ENCODE data around the gene GLYR1.

GLYR1 gene

GRCh38 chr16:4862639-4863038 is 15.6 kb upstream of the GLYR1 start:
- WGBS: 96% methylated on average over 4 of the region's 5 CpGs

GRCh38 chr16:4860727-4861342 is 13.7 kb upstream of the GLYR1 start:
- H4K91ac ChIP-seq (ENCODE audit: low read length): no peak overlapping the region
- no peak overlapping the region for H2BK15ac ChIP-seq (ENCODE audit: low read depth, poor library complexity, severe bottlenecking)
- no peaks in the 10 kb centered on the region for H3K27me3 ChIP-seq (ENCODE audit: control insufficient read depth in 1 of 2, insufficient read depth in 1 of 2, low read length in 2 of 2)
- no peak overlapping the region for H3K4me3 ChIP-seq (ENCODE audit: insufficient read depth in 1 of 2, low read depth in 1 of 2, low read length in 2 of 2)
- 96% methylated on average over 14 of the region's 14 CpGs for WGBS
- H3K4me2 ChIP-seq (ENCODE audit: low read length, poor library complexity, severe bottlenecking): no peak overlapping the region
- H2BK5ac ChIP-seq (ENCODE audit: low read depth, low read length, poor library complexity, severe bottlenecking): no peak overlapping the region
- H2AFZ ChIP-seq (ENCODE audit: low read depth, low read length): no peak overlapping the region
- peaks cover 5% of the 10 kb centered on the region for H3K79me1 ChIP-seq (replicated peaks; ENCODE audit: low read length, poor library complexity, severe bottlenecking)
- no peak overlapping the region for H3K14ac ChIP-seq (ENCODE audit: low read length in 2 of 2)
- H3K9ac ChIP-seq (ENCODE audit: low read length): no peak overlapping the region
- DNase-seq: no peak
- no peak overlapping the region for H3K27ac ChIP-seq (ENCODE audit: low read length, poor library complexity, severe bottlenecking)
- peaks cover 28 to 86% of the 10 kb centered on the region in 2 experiments for H3K36me3 ChIP-seq (ENCODE audit: control insufficient read depth in 1 of 2, insufficient read depth in 2 of 2, low read depth in 1 of 2, low read length in 2 of 2)
- H3K9me3 ChIP-seq (ENCODE audit: control insufficient read depth, low read length): no peaks in the 10 kb centered on the region
- no peak overlapping the region for H2BK12ac ChIP-seq (ENCODE audit: low read length in 2 of 2)
- no peak overlapping the region for H3K23ac ChIP-seq (ENCODE audit: low read length in 2 of 2)
- no peak overlapping the region for H3K18ac ChIP-seq (ENCODE audit: low read depth in 1 of 2, low read length in 2 of 2)
- peaks cover 24% of the 10 kb centered on the region for H3K4me1 ChIP-seq (ENCODE audit: control insufficient read depth, insufficient read depth, low read depth, low read length)
- no peak overlapping the region for H2BK120ac ChIP-seq (ENCODE audit: low read depth, low read length)
- H4K8ac ChIP-seq (ENCODE audit: low read length): no peak overlapping the region
- no peak overlapping the region for H2AK5ac ChIP-seq (ENCODE audit: low read length, severe bottlenecking)
- no peak overlapping the region for H3K4ac ChIP-seq (ENCODE audit: low read depth in 1 of 2, low read length in 2 of 2)

More at GRCh38 chr16:4862639-4863038, 15.6 kb upstream of the GLYR1 start:
- peaks cover 36% of the 10 kb centered on the region for H3K4me1 ChIP-seq (ENCODE audit: control insufficient read depth, insufficient read depth, low read depth, low read length)
- no peak overlapping the region for H2AFZ ChIP-seq (ENCODE audit: low read depth, low read length)
- no peak overlapping the region for H3K23ac ChIP-seq (ENCODE audit: low read length in 2 of 2)
- H3K27ac ChIP-seq (ENCODE audit: low read length, poor library complexity, severe bottlenecking): no peak overlapping the region
- no peak overlapping the region for H2BK15ac ChIP-seq (ENCODE audit: low read depth, poor library complexity, severe bottlenecking)
- no peak overlapping the region for H4K91ac ChIP-seq (ENCODE audit: low read length)
- H2BK5ac ChIP-seq (ENCODE audit: low read depth, low read length, poor library complexity, severe bottlenecking): no peak overlapping the region
- no peak overlapping the region for H3K4ac ChIP-seq (ENCODE audit: low read depth in 1 of 2, low read length in 2 of 2)
- no peak overlapping the region for H3K4me2 ChIP-seq (ENCODE audit: low read length, poor library complexity, severe bottlenecking)
- H3K79me1 ChIP-seq (replicated peaks; ENCODE audit: low read length, poor library complexity, severe bottlenecking): peaks cover 3% of the 10 kb centered on the region
- H3K27me3 ChIP-seq (ENCODE audit: control insufficient read depth in 1 of 2, insufficient read depth in 1 of 2, low read length in 2 of 2): no peaks in the 10 kb centered on the region
- no peak overlapping the region for H2AK5ac ChIP-seq (ENCODE audit: low read length, severe bottlenecking)
- DNase-seq: peak; percentile 22
- no peak overlapping the region for H2BK120ac ChIP-seq (ENCODE audit: low read depth, low read length)
- H3K9me3 ChIP-seq (ENCODE audit: control insufficient read depth, low read length): no peaks in the 10 kb centered on the region
- H3K36me3 ChIP-seq (ENCODE audit: control insufficient read depth in 1 of 2, insufficient read depth in 2 of 2, low read depth in 1 of 2, low read length in 2 of 2): peaks cover 30 to 83% of the 10 kb centered on the region in 2 experiments
- no peak overlapping the region for H3K14ac ChIP-seq (ENCODE audit: low read length in 2 of 2)
- no peak overlapping the region for H3K18ac ChIP-seq (ENCODE audit: low read depth in 1 of 2, low read length in 2 of 2)
- H4K8ac ChIP-seq (ENCODE audit: low read length): no peak overlapping the region
- no peak overlapping the region for H3K9ac ChIP-seq (ENCODE audit: low read length)
- no peak overlapping the region for H3K4me3 ChIP-seq (ENCODE audit: insufficient read depth in 1 of 2, low read depth in 1 of 2, low read length in 2 of 2)
- H2BK12ac ChIP-seq (ENCODE audit: low read length in 2 of 2): no peak overlapping the region

GRCh38 chr16:4859900-4860255 is 12.8 kb upstream of the GLYR1 start:
- Histone ChIP-seq H2BK12ac (ENCODE audit: low read length in 2 of 2) (no peak overlapping the region), H3K4me3 (ENCODE audit: insufficient read depth in 1 of 2, low read depth in 1 of 2, low read length in 2 of 2) (no peak overlapping the region), H4K91ac (ENCODE audit: low read length) (no peak overlapping the region), H2AFZ (ENCODE audit: low read depth, low read length) (no peak overlapping the region), H3K4me1 (ENCODE audit: control insufficient read depth, insufficient read depth, low read depth, low read length) (peaks cover 21% of the 10 kb centered on the region), H3K27me3 (ENCODE audit: control insufficient read depth in 1 of 2, insufficient read depth in 1 of 2, low read length in 2 of 2) (no peaks in the 10 kb centered on the region), H3K9ac (ENCODE audit: low read length) (no peak overlapping the region), H3K23ac (ENCODE audit: low read length in 2 of 2) (no peak overlapping the region), H4K8ac (ENCODE audit: low read length) (no peak overlapping the region), H2BK15ac (ENCODE audit: low read depth, poor library complexity, severe bottlenecking) (no peak overlapping the region), H3K27ac (ENCODE audit: low read length, poor library complexity, severe bottlenecking) (peak overlapping the region; percentile 83), H3K4me2 (ENCODE audit: low read length, poor library complexity, severe bottlenecking) (no peak overlapping the region), H3K18ac (ENCODE audit: low read depth in 1 of 2, low read length in 2 of 2) (no peak overlapping the region), H3K36me3 (ENCODE audit: control insufficient read depth in 1 of 2, insufficient read depth in 2 of 2, low read depth in 1 of 2, low read length in 2 of 2) (peaks cover 37 to 95% of the 10 kb centered on the region in 2 experiments), H2BK5ac (ENCODE audit: low read depth, low read length, poor library complexity, severe bottlenecking) (no peak overlapping the region), H3K4ac (ENCODE audit: low read depth in 1 of 2, low read length in 2 of 2) (no peak overlapping the region), H3K9me3 (ENCODE audit: control insufficient read depth, low read length) (no peaks in the 10 kb centered on the region), H2BK120ac (ENCODE audit: low read depth, low read length) (no peak overlapping the region), H2AK5ac (ENCODE audit: low read length, severe bottlenecking) (no peak overlapping the region), H3K79me1 (replicated peaks; ENCODE audit: low read length, poor library complexity, severe bottlenecking) (peaks cover 10% of the 10 kb centered on the region), H3K14ac (ENCODE audit: low read length in 2 of 2) (no peak overlapping the region)
- 81% methylated on average over 10 of the region's 10 CpGs for WGBS
- no peak for DNase-seq

DNA sequence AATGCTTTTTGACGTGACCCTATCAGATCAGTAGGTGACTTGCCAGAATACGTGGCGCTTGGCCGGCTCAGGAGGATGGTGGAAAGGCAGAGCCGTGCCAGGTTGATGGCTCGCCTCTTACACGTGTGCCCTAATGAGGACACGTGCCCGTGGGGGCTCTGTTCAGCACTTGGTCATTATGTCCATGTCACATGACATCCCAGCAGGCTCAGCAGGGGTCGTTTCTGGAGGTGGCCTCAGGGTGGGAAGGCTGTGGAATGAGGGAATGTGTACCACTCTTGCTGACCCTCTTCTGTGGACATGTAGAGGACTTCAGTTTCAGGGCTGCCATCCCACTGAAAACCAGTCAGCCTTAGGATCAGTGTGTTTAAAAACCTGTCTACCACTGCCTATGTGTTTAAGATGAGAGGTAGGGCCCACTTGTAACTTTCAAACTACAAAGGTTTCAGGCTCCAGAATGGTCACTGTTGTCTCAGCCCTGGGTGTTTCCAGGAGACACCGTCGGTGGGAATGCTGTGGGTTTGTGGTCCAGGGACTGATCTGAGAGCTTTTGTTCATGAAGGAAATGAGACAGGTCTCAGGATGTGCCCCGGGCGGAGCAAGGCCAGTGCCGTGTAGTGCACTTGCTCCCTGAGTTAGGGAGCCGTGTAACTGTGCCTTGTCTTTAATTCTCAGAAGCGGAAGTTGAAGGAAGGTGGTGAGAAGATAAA is 12.3 kb upstream of the GLYR1 start:
- H2BK120ac ChIP-seq (ENCODE audit: low read depth, low read length): no peak overlapping the region
- peaks cover 21% of the 10 kb centered on the region for H3K4me1 ChIP-seq (ENCODE audit: control insufficient read depth, insufficient read depth, low read depth, low read length)
- H3K9ac ChIP-seq (ENCODE audit: low read length): no peak overlapping the region
- H3K36me3 ChIP-seq (ENCODE audit: control insufficient read depth in 1 of 2, insufficient read depth in 2 of 2, low read depth in 1 of 2, low read length in 2 of 2): peaks cover 43 to 95% of the 10 kb centered on the region in 2 experiments
- H3K9me3 ChIP-seq (ENCODE audit: control insufficient read depth, low read length): no peaks in the 10 kb centered on the region
- no peak overlapping the region for H3K14ac ChIP-seq (ENCODE audit: low read length in 2 of 2)
- H3K79me1 ChIP-seq (replicated peaks; ENCODE audit: low read length, poor library complexity, severe bottlenecking): peaks cover 11% of the 10 kb centered on the region
- no peak overlapping the region for H3K4me3 ChIP-seq (ENCODE audit: insufficient read depth in 1 of 2, low read depth in 1 of 2, low read length in 2 of 2)
- no peak overlapping the region for H3K4ac ChIP-seq (ENCODE audit: low read depth in 1 of 2, low read length in 2 of 2)
- no peak overlapping the region for H2BK5ac ChIP-seq (ENCODE audit: low read depth, low read length, poor library complexity, severe bottlenecking)
- no peak overlapping the region for H4K8ac ChIP-seq (ENCODE audit: low read length)
- H2AK5ac ChIP-seq (ENCODE audit: low read length, severe bottlenecking): peak overlapping the region; percentile 33
- peak overlapping the region; percentile 83 for H3K27ac ChIP-seq (ENCODE audit: low read length, poor library complexity, severe bottlenecking)
- no peak overlapping the region for H4K91ac ChIP-seq (ENCODE audit: low read length)
- H3K23ac ChIP-seq (ENCODE audit: low read length in 2 of 2): no peak overlapping the region
- H3K4me2 ChIP-seq (ENCODE audit: low read length, poor library complexity, severe bottlenecking): no peak overlapping the region
- WGBS: 92% methylated on average over 17 of the region's 17 CpGs
- H2BK15ac ChIP-seq (ENCODE audit: low read depth, poor library complexity, severe bottlenecking): no peak overlapping the region
- no peak overlapping the region for H3K18ac ChIP-seq (ENCODE audit: low read depth in 1 of 2, low read length in 2 of 2)
- peak overlapping the region in 1 of 2 experiments; percentile 17 for H2BK12ac ChIP-seq (ENCODE audit: low read length in 2 of 2)
- H3K27me3 ChIP-seq (ENCODE audit: control insufficient read depth in 1 of 2, insufficient read depth in 1 of 2, low read length in 2 of 2): no peaks in the 10 kb centered on the region
- no peak overlapping the region for H2AFZ ChIP-seq (ENCODE audit: low read depth, low read length)
- no peak for DNase-seq
